GM12865 (cell line): Measurements from ENCODE around the gene ZDHHC8.

Experiments used
- DNase-seq: peaks from one replicate; pipeline ENCODE4 v3.0.0; 2010; ENCODE audit warnings: low read depth
- H3K4me3 ChIP-seq: 2 replicates; pipeline ENCODE4 v1.5.1; 2011; ENCODE audit warnings: mild to moderate bottlenecking, low read depth, low read length, control low read depth
- TF ChIP-seq, protein P1 (sequence below): IDR thresholded peaks from 2 replicates; pipeline ENCODE4 v1.5.1; 2011; ENCODE audit warnings: low read length, control low read depth, low read depth, inconsistent platforms; ENCODE audit not compliant: insufficient read depth; ENCODE audit errors: missing control alignments

Gene ZDHHC8

DNA sequence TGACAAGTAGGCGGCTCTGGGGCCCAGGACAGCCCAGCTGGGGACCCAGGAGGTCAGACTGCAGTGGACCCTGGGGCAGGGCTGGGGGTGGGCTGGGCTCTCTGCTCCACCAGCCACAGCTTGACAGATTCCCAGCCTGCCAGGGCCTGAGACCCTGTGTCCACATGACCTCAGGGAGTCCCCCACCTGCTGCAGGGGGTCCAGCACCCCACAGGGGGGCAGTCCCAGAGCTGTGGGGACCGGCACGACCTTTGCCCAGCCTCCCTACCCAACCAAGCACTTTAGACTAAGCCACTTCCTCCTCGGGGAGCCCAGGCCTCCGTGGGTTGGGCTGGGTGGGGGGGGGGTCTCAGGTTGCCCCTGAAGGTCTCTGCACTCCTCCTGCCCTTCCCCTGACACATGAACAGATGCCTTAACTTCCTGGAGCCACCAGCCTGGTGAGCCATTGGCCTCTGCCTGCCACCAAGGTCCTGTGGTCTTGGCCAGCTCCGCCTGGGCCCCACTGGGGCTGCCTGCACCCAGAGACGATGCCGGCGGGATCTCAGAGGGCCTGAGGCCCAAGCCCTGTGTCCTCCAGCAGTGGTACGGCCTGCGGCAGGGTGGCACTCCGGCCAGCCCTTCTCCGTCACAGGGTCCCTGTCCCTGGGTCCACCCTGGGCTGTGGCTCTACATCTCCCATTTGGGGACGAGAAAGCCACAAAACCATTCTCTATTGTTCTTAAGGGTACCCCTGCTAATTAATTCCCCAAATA lies 15.8 kb downstream of the ZDHHC8 start:
- DNase-seq: no peak
- H3K4me3 ChIP-seq: no peak overlapping the region
- TF ChIP-seq, protein P1, sequence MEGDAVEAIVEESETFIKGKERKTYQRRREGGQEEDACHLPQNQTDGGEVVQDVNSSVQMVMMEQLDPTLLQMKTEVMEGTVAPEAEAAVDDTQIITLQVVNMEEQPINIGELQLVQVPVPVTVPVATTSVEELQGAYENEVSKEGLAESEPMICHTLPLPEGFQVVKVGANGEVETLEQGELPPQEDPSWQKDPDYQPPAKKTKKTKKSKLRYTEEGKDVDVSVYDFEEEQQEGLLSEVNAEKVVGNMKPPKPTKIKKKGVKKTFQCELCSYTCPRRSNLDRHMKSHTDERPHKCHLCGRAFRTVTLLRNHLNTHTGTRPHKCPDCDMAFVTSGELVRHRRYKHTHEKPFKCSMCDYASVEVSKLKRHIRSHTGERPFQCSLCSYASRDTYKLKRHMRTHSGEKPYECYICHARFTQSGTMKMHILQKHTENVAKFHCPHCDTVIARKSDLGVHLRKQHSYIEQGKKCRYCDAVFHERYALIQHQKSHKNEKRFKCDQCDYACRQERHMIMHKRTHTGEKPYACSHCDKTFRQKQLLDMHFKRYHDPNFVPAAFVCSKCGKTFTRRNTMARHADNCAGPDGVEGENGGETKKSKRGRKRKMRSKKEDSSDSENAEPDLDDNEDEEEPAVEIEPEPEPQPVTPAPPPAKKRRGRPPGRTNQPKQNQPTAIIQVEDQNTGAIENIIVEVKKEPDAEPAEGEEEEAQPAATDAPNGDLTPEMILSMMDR: no peak

DNA sequence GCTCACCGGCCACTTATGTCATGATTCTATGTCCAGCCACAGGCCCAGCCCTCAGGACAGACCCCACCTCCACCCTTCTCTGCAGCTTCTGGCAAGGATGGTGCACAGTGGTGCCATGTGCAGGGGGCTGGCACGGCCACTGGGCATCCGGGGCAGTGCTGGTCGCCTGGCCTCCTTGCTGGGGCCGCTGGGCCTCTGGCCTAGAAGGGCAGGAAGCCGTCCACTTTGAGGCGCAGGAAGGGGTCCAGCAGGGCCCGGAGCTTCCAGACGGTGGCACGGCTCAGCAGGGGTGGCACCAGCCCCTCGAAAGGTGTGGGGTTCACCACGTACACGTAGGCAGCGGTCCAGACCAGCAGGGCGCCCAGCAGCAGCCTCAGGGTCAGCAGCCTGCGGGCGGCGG lies 16.8 kb downstream of the ZDHHC8 start:
- DNase-seq: no peak
- TF ChIP-seq, protein P1: no peak
- H3K4me3 ChIP-seq: no peak overlapping the region

DNA sequence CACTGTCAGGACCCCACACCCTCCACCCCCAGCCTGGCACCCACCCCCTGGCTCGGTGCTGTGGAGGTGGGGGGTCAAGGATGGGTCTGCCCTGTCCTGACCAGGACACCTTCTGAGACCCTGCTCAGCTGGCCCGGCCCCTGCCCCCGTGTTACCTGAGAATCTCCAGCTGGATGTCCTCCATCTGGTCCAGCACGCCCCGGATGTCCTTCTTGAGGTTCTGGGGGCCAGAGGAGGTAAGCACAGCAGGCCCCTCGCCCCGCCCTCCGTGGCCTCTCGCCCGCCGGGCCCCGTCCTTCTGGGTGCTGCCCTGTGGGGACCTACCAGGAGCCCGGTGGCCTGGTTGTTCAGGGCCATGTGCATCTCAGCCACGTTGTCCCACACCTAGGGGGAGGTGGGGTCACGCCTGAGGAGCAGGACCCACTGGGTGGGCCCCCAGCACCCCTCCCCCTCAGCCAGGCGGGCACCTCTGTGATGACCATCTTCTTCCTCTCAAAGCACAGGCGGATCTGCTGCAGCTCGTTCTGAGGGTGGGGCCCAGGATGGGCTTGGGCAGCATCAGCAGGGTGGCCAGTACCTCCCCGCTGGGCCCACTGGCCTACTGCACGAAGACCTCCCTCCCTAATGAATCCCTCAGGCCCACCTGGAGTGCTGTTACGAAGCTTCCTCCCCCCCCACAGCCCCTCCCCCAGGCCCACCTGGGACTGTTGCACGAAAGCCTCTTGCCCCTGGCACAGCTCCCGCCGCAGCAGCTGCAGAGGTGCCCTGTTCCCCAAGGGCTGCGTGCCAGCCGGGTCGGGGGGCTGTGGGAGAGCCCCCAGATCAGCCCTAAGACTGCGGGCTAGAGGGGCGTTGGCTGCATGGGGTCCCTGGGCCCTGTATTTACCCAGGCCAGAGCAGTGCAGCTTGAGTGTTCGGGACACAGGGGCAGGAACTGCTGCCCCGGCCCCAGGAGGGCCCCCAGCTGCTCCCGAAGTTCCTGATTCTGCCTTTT lies 17.9 kb downstream of the ZDHHC8 start:
- TF ChIP-seq, protein P1: no peak
- no peak for DNase-seq
- no peak overlapping the region for H3K4me3 ChIP-seq

DNA sequence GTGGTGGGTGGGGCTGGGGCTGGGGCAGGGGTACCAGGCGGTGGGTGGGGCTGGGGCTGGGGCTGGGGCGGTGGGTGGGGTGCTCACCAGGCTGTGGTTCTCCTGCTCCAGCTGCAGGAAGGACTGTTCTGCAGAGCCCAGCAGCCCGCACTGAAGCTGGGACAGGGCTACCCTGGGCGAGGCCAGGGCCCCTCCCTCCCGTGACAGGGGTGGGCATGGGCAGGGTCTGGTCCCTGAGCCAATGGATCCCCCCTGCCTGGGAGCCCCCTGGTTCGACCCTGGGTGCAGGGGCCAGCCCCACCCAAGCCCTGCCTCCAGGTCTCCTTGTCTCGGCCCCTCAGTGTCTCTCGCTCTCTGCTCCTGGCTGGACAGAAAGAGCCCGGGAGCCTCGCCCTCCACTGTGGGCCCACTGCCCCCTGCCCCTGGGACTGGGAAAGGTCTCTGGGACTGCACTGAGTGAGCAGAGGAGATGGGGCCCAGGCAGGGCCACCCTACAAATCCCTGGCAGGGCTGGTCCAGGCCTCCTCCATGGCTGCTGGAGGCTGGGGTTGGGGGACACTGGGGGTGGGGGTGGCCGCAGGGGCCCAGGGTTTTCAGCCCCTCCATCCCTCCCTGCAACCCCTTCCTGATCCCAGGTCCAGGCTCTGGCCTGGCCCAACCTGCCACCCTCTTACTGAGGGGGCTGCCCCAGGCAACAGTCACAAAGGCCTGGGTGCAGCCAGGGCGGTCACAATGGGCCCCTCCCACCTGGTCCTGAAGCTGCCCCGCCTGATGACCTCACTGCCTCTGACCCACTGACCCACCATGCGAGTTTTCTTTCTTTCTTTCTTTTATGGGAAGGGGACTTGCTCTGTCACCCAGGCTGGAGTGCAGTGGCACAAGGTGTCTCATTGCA lies 19.0 kb downstream of the ZDHHC8 start, which contains the start of gene CCDC188:
Gene CCDC188 (minus strand): TSS at position 675 of the 895 bp plus-strand sequence. CDS start 69 bp downstream, at position 606.
- no peak within 1 kb of the TSS for H3K4me3 ChIP-seq
- no peak for DNase-seq
- TF ChIP-seq, protein P1: no peak

DNA sequence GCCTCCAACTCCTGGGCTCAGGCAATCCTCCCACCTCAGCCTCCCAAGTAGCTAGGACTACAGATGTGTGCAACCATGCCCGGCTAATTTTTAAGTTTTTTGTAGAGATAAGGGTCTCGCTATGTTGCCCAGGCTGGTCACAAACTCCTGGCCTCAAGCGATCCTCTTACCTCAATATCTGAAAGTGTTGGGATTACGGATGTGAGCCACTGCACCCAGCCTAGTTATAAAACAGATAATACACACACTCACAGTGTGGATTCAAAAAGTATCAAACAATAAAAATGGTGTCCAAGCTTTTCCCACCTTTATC lies 19.6 kb downstream of the ZDHHC8 start:
- DNase-seq: no peak
- TF ChIP-seq, protein P1: no peak
- H3K4me3 ChIP-seq: no peak overlapping the region

DNA sequence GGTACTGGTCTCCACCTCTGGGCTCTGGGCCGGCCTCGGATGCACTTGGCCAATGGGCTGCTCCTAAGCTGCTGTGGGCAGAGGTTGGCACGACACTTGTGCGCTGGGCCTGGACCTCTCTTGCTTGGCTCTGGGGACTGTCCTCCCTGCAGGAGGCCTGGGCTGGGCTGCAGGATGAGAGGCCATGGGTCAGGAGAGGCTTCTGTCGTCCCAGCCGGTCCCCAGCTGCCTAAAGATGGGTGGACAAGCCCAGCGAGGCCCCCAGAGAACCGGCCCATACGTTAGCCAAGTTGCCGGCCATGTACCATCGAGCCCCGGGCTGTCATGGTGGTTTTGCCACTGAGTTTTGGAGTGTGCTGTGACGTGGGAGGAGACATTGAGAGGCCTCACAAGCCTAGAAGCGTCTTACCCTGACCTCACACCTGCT lies 20.9 kb downstream of the ZDHHC8 start:
- TF ChIP-seq, protein P1: no peak
- no peak overlapping the region for H3K4me3 ChIP-seq
- DNase-seq: no peak
